OCI-LY1 (cell line): ENCODE data around the gene ATG5.

Experiments used
- EZH2 ChIP-seq: fragments of 200-600 bp; sonication (generic), shearing (Covaris generic); IDR thresholded peaks from 2 replicates; pipeline ENCODE4 v1.8.0; 2017; ENCODE audit warnings: borderline replicate concordance, mixed run types, mild to moderate bottlenecking, antibody characterized with exemption, low read length, moderate library complexity, mixed read lengths
- TF ChIP-seq, protein P1 (sequence below): fragments of 200-600 bp; sonication (generic), shearing (Covaris generic); IDR thresholded peaks from 2 replicates; pipeline ENCODE4 v1.5.1; 2017; ENCODE audit warnings: mild to moderate bottlenecking, antibody characterized with exemption, low read length, moderate library complexity, mixed read lengths

DNA sequence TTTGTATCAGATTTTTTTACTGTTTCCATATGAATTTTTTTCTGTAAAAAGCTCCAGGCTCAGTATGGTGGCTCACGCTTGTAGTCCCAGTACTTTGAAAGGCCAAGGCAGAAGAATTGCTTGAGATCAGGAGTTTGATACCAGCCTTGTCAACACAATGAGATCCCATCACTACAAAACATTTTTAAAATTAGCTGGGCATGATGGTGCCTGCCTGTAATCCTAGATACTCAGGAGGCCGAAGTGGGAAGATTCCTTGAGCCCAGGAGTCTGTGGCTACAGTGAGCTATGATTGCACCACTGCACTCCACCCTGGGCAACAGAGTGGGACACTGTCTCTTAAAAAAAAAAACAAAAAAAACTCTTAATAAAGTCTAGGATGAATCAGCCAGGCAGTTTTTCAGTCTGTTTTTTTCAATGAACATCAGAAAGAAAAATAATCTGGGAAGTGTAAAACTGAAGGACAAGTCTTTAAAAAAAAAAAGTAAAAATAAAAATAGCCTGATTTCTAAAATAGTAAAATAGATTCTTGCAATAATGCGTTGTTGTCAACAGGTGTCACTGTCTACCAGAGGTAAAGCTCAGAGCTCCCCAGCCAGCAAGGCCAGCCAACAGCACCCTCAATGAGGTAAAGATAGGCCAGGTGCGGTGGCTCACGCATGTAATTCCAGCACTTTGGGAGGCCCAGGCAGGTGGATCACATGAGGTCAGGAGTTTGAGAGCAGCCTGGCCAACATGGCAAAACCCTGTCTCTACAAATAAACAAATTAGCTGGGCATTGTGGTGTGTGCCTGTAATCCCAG lies 9.3 kb upstream of the ATG5 start:
- TF ChIP-seq, protein P1, sequence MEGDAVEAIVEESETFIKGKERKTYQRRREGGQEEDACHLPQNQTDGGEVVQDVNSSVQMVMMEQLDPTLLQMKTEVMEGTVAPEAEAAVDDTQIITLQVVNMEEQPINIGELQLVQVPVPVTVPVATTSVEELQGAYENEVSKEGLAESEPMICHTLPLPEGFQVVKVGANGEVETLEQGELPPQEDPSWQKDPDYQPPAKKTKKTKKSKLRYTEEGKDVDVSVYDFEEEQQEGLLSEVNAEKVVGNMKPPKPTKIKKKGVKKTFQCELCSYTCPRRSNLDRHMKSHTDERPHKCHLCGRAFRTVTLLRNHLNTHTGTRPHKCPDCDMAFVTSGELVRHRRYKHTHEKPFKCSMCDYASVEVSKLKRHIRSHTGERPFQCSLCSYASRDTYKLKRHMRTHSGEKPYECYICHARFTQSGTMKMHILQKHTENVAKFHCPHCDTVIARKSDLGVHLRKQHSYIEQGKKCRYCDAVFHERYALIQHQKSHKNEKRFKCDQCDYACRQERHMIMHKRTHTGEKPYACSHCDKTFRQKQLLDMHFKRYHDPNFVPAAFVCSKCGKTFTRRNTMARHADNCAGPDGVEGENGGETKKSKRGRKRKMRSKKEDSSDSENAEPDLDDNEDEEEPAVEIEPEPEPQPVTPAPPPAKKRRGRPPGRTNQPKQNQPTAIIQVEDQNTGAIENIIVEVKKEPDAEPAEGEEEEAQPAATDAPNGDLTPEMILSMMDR = peak; percentile 56
- no peak for TF ChIP-seq EZH2
